Measurements from ENCODE around the gene UQCC5.

UQCC5 gene

DNA sequence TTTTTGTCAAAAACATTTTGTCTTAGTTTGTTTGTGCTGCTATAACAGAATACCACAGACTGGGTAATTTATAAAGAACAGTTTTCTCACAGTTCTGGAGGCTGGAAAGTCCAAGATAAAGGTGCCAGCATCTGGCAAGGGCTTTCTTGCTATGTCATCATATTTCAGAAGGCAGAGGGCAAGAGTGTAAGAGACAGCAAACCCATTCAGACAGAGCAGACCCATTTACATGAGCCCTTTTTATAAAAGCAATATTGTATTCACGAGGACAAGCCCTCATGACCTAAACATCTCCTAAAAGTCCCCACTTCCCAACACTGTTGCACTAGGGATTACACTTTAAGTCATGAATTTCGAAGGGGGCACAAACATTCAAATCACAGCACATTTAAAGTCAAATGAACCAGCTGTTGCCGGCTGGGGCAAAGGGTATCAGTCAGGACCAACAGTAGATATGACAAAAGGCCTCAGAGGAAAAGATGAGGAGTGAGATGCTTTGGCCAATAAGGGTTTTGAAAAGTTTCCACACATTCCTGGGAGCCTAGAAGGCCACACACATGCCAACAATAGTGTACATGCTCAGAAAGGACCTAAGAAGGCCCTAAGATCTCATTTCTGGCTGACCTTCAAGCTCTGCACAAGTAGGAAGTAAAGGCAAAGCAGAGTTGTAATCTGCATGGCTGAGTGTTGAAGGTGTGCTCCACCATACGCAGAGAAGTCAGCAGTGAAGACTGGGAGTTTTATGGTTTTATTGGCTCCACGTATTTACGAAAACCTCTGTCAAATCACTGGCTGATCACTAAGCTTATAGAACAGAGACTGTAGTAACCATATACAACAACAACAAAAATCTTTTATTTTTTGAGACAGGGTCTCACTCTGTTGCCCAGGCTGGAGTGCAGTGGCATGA, 37.9 kb downstream of the UQCC5 start:
- DNase-seq: no peak
